ENCODE results near the gene KIAA1671.

DNA sequence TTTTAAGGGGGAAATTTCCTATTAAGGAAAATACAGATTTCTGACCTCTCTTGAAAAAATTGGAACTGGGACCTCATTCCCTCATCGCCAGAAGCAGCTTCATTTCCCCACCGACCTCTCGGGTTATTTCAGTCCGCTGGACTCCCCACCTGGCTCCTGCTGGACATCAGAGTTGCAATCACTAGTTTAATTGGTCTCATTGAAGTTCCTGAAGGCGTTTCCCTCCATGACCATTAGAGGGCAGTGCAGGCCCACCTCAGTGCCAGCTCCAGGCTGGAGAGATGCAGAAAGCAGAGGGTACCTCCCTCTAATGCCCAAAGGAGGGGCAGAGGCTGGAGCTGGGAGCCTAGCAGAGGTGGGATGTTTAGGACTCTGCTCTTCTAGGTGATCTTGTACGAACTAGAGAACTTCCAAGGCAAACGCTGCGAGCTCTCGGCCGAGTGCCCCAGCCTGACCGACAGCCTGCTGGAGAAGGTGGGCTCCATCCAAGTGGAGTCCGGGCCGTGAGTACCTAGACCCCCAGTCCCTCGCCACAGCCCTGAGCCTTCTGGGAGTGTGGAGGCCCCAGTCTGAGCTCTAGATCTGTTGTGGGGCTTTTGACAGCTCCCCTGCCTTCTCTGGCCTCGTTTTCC, 249.9 kb downstream of the KIAA1671 start:
- TF ChIP-seq TAF1 (conservative IDR thresholded peaks at IDR 0.05) (no peak), MAX (IDR thresholded peaks at IDR 0.05) (no peak), EGR1 (IDR thresholded peaks at IDR 0.05; ENCODE audit: low read depth in 2 of 2) (no peak), SP1 (IDR thresholded peaks at IDR 0.05) (no peak), YY1 (IDR thresholded peaks at IDR 0.05) (no peak), GABPA (IDR thresholded peaks at IDR 0.05 in 1 of 2, conservative IDR thresholded peaks at IDR 0.05 in 1 of 2) (no peak), JUND (IDR thresholded peaks at IDR 0.05) (no peak), ZBTB33 (IDR thresholded peaks at IDR 0.05) (no peak), RAD21 (IDR thresholded peaks at IDR 0.05) (peak; percentile 75 to 83), FOXA2 (IDR thresholded peaks at IDR 0.05) (no peak)
- TF ChIP-seq, protein P1, sequence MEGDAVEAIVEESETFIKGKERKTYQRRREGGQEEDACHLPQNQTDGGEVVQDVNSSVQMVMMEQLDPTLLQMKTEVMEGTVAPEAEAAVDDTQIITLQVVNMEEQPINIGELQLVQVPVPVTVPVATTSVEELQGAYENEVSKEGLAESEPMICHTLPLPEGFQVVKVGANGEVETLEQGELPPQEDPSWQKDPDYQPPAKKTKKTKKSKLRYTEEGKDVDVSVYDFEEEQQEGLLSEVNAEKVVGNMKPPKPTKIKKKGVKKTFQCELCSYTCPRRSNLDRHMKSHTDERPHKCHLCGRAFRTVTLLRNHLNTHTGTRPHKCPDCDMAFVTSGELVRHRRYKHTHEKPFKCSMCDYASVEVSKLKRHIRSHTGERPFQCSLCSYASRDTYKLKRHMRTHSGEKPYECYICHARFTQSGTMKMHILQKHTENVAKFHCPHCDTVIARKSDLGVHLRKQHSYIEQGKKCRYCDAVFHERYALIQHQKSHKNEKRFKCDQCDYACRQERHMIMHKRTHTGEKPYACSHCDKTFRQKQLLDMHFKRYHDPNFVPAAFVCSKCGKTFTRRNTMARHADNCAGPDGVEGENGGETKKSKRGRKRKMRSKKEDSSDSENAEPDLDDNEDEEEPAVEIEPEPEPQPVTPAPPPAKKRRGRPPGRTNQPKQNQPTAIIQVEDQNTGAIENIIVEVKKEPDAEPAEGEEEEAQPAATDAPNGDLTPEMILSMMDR (IDR thresholded peaks at IDR 0.05; ENCODE audit: low read depth, low read length, missing input control), result peak; percentile 87
- TF ChIP-seq, protein P2, sequence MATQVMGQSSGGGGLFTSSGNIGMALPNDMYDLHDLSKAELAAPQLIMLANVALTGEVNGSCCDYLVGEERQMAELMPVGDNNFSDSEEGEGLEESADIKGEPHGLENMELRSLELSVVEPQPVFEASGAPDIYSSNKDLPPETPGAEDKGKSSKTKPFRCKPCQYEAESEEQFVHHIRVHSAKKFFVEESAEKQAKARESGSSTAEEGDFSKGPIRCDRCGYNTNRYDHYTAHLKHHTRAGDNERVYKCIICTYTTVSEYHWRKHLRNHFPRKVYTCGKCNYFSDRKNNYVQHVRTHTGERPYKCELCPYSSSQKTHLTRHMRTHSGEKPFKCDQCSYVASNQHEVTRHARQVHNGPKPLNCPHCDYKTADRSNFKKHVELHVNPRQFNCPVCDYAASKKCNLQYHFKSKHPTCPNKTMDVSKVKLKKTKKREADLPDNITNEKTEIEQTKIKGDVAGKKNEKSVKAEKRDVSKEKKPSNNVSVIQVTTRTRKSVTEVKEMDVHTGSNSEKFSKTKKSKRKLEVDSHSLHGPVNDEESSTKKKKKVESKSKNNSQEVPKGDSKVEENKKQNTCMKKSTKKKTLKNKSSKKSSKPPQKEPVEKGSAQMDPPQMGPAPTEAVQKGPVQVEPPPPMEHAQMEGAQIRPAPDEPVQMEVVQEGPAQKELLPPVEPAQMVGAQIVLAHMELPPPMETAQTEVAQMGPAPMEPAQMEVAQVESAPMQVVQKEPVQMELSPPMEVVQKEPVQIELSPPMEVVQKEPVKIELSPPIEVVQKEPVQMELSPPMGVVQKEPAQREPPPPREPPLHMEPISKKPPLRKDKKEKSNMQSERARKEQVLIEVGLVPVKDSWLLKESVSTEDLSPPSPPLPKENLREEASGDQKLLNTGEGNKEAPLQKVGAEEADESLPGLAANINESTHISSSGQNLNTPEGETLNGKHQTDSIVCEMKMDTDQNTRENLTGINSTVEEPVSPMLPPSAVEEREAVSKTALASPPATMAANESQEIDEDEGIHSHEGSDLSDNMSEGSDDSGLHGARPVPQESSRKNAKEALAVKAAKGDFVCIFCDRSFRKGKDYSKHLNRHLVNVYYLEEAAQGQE (IDR thresholded peaks at IDR 0.05), result no peak
- TF ChIP-seq, protein P3, sequence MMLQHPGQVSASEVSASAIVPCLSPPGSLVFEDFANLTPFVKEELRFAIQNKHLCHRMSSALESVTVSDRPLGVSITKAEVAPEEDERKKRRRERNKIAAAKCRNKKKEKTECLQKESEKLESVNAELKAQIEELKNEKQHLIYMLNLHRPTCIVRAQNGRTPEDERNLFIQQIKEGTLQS (IDR thresholded peaks at IDR 0.05), result no peak

All from liver (tissue), 3 donors.